T follicular helper cell (primary cell): ENCODE measurements around the gene RASAL2.

Experiments
- DNase-seq: peaks from one replicate; pipeline ENCODE4 v3.0.0-alpha.2; 2020; ENCODE audit warnings: low read depth

RASAL2 gene

DNA sequence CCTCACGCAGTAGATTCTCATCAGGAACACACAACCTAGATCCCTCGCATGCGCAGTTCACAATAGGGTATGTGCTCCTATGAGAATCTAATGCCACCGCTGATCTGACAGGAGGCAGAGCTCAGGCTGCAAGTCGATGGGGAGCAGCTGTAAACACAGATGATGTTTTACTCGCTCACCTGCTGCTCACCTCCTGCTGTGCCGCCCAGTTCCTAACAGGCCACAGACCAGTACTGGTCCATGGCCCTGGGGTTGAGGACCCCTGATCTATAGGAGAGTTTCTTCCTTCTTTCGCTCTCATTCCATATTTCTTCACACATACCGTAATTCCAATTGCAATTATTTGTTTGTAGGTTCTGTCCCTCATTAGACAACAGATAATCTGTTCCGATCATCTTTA is 299.5 kb downstream of the RASAL2 start:
- DNase-seq, result no peak

DNA sequence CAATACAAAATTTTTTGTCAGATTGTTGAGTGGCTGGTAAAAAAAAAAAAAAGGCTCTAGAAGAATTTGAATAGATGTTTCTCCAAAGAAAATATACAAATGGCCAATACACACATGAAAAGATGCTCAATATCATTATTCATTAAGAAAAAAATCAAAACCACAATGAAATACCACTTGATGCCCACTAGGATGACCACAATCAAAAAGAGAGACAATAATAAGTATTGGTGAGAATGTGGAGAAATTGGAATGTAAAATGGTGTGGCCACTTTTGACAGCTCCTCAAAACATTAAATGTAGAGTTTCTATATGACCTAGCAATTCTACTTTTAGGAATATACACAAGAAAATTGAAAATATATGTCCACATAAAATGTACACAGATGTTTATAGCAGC is 302.9 kb downstream of the RASAL2 start:
- DNase-seq, result no peak

DNA sequence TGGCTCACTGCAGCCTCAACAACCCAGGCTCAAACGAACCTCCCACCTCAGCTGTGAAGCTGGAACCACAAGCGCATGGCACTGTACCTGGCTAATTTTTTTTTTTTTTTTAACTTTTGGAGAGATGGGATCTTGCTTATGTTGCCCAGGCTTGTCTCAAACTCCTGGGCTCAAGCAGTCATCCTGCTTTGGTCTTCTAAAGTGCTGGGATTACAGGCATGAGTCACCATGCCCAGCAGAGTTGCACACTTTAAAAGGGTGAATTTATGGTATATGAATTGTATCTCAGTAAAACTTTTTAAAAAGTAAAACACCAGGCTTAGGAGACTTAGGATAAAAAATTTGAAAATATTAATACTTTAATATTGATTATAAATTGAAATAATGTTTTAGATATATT is 303.8 kb downstream of the RASAL2 start:
- DNase-seq, result no peak

DNA sequence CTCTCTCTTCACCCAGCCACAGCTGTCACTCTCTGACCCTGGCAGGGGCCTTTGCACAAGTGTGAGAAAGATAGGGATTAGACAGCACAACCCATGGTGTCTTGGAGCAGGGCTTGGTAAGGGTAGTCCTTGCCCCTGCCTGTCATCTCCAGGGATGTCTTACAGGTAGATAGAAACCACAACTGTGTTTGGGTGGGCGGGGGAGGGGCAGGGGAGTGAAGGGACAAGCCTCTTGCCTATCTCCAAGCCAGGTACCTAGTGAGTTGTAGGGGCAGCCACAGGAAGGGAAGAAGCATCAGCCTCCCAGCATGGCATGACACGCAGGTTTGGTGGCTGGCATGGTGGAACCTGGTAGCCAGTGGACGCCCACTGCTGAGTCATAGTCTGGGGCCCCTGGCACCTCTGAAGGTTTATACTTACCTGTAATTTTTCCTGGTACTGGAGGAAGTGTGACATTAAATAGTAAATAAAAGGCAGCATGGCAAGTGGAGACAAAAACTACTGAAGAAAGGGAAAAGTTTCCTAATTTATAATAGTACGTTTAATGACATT is 305.3 kb downstream of the RASAL2 start:
- DNase-seq, result no peak

DNA sequence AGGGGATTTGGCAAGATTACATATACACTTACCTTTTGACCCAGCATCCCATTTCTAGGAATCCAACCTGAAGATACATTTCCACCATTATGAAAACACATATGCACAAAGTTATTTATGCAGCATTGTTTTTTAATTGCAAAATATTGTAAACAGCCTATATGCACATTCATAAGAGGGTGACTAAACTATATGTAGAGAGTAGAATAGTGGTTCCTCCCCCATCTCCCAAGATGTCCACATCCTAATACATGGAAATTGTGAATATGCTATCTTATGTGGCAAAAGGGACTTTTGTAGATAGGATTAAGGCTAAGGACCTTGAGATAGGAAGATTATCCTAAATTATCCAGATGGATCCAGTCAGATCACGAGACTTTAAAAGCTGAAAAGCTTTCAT is 311.2 kb downstream of the RASAL2 start:
- no peak for DNase-seq

DNA sequence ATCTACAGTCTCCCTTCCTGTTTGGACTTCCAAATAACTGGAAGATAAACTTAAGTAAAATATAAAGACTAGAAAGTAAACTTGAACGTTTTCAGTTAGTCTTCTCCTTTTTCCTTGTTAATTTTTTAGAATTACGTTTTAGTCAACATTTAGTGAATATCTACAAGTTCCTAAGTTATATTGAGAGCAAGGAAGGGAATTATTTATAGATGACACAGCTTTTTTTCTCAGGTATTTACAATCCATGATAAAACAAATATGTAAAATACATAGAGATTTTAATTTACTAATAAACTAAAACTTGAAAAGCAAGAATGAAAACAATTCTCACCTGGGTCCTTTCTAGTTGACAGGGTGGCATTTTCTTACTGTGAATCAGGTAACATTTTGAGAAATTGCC is 313.3 kb downstream of the RASAL2 start:
- DNase-seq, result no peak

DNA sequence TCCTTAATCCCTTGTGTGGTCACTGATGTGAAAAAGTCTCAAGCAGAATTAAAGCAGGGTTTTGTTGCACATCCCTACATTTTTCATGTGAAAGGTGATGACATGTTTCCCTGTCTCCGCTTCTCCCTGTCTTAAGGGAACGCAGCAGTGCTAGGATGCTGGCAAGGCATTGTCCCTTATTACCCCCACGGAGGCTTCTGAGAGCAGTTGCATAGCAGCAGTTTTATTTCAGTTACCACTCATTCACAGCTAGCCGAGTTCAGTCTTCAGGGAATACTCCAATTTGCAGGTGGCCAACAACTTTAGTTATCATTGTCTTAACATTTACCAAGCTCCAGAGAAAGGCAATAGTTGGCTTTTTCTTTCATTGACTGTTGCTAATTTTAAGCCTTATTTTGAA is 313.8 kb downstream of the RASAL2 start:
- no peak for DNase-seq

DNA sequence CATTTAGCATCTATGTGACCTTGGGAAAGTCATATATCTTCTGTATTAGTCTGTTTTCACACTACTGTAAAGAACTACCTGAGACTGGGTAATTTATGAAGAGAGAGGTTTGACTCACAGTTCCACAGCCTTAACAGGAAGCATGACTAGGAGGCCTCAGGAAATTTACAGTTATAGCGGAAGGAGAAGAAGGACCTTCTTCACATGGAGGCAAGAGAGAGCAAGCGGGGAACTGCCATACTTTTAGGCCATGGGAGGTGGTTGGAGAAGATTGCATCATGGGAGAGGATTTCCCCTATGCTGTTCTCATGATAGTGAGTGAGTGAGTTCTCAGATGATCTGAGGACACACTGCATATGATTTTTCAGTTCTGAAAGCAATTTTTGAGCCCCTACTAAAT is 315.0 kb downstream of the RASAL2 start:
- DNase-seq, result no peak

DNA sequence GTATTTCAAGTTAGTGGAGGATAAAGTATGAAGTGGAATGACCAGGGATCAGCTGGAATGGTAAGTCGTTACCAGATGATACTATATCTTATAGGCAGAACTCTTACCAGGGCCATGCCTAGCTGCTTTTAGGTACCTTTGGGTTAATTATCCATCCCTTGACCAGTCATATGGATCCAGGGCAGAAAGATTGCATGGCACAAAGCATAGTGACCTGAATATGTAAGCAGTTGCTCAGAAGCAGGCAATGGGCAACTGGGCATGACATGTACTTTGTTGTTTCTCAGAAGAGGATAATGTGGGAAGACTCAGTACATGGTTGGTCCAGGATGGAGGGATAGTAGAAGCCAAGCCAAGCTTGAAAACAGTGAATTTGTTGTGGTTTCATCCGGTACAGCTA is 315.6 kb downstream of the RASAL2 start:
- no peak for DNase-seq

DNA sequence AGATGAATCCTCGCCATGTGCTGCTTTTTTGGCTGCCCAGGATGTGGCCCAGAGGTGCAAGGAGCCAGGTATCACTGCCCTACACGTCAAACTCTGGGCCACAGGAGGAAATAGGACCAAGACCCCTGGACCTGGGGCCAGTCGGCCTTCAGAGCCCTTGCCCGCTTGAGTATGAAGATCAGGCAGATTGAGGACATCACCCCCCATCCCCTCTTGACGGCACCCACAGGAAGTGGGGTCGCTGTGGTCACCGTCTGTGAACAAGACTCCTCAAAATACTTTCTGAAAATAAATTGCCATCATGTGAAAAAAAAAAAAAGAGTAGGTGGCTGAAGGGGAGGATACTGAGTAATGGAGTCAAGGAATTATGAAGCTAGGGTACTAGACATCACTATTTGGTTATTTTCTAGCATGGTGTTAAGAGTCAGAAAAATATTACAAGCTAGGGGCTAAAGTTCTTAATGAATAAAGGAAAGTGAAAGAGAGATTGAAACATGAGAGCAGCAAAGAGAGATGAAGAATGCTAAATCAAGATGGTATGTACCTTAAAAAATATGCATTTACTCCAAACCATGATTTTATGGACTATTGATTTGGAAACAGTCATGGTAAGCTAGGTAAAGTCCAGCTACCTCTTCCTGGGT is 318.0 kb downstream of the RASAL2 start:
- DNase-seq, result no peak

DNA sequence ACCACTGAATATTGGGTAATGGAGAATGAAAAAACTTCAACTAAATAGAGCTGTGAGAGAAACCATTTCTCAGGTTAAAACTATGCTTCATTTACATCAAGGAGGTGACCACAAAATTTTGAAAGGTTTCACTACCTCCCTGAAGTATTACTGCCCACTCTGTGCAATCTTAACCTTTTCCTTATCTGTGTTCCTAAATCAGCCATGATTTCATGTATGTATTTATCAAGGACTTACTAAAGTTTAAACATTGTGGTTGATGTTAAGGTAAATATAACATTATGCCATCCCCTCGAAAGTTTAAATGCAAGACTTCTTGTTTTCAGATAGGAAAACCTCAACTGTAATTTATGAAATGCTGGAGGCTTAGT is 318.5 kb downstream of the RASAL2 start:
- DNase-seq, result no peak

DNA sequence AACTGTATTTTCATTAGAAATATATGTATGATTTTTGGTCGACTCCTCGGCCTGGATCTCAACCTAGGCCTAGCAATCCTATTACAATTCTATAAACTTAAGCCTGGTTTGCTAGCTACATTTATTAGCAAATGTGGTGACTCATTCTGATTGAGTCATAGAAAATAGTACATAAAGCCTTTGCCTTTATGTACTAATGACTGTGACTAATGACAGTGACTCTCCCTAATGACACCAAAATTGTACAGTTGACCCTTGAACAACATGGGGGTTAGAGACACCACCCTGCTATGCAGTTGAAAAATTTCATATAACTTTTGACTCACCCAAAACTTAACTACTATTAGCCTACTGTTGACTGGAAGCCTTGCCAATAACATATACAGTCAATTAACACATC is 324.0 kb downstream of the RASAL2 start:
- no peak for DNase-seq

DNA sequence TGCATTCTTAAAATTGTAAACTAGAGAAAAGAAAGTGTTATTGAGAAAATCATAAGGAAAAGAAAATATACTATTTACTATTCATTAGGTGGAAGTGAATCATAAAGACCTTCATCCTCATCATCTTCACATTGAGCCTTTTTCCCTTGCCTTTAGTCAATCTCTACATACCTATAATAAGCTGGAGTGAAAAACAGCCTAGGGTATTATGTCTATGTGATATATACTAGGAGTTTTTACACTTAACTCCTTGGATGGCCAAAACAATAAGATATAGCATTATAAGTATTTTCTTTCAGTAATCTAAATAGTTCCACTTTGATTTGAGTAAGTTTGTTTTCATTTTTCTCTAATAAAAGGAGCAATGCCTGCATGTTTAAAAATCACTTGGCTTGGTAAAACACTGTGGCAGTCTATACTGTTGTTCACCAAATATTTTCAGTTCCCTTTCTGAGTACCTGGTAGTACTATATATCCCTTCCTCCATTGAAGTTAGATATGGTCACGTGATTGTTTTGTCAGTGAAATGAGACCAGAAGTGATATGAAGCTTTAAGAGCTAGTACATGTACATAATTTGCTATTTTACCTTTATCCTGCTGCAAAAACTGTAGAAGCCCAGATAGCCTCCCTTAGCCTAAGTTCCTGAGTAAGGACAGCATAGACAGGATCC is 324.5 kb downstream of the RASAL2 start:
- DNase-seq, result no peak

DNA sequence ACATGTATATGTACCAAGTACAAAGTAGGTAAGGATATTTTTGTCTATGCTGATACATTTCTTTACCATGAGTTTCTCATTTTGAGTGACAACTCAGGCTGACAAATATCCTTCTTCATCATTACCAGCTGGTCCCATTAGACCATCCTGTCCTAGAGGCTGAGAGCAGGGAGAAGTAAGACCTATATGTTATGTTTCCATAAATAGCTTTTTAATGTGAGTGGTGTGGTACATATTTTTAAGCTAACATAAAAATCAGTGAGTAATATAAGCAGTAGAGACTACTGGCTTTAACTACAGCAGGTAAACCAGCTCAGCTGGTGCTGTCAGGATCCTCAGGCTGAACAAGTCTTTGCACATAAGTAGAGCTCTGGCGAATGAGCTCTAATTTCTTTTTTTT is 340.5 kb downstream of the RASAL2 start:
- no peak for DNase-seq

DNA sequence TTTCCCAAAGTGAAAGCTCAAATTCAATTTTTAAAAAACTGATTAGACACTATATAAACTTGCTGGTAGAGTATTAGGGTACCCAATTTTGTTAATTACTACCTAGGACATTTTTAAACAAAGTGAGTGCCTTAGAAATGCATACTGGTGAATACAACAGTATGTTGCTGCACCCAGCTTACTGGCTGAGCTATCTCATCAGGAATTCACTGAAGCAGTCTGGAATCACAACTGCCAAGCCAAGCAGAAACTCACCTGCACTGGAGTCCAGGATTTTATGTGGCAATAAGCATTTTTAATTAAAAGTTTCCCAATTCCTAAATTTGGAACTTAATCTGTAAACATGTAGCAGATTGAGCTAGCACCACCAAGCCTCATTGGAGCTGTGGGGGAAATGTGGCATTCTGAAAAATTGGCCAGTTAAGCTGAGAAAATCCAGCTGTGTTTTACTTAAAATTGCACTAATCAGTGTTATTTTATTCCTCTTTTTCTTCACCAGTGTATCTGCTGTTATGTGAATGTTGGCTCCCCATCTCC is 341.1 kb downstream of the RASAL2 start:
- no peak for DNase-seq

DNA sequence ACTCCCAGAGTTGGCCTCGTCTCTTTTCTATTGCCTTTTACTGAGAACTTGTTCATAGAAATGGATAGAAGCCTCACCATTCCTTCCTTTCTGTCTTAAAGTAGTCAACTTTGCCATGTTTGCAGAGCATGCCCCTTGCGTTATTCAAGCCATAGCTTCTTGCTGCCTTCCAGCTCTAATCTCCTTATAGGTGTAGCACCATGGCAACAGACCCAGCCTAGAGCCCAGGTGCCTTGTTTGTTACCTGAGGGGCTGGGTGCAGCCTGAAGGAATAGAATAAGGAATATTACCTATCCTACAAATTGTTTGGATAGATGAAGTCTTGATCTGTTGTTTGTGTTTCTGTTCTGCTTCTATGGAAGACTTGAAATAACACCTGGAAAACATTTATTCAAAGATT is 343.0 kb downstream of the RASAL2 start:
- DNase-seq, result no peak

DNA sequence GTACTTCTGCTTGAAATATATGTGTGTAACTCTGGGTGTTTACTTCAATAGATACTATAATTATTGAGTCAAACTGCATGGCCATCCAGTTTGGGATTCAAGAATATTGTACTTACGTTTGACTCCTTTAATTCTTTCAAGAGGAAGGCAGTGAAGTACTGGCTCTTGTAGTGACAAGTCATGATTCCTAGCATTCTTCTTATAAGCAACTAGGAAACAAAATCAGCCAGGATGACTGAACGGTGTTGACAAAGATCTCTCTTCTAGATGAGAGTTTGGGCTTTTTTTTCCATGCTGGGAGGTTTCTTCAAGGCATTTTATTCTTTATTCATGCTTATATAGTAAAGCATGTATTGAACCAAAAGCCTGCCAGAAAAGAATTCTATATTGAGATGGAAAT is 344.5 kb downstream of the RASAL2 start:
- DNase-seq, result no peak

DNA sequence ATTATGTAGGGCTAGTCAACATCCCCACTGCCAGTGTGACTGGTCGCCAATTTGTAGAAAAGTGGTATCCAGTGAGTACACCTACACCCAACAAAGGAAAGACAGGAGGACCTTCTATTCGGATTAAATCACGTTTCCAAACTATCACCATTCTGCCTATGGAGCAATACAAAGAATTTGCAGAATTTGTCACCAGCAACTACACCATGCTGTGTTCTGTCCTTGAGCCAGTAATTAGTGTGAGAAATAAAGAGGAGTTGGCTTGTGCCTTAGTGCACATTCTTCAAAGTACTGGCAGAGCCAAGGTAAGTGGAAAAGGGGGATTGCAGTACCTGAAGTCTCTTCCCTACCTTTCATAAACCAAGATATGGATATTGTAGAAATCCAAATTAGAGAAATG is 349.0 kb downstream of the RASAL2 start:
- DNase-seq, result no peak

DNA sequence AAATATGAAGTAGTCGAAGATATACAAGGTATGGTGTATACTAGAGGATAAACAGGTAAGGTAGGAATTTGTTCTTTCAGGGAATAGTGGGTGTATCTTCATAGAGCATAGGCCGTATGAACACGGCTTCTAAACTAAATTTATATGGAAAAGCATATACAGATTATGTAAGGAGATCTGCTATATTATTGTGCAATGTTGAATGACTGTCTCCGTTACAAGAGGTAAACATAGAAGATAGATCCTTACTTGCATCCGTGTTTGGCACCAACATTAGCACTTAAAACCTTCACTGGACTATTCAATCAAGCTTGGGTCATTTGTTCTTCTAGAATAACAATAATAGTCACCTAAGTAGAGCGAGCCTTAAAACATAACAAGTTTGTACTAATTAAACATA is 357.0 kb downstream of the RASAL2 start:
- DNase-seq, result no peak

DNA sequence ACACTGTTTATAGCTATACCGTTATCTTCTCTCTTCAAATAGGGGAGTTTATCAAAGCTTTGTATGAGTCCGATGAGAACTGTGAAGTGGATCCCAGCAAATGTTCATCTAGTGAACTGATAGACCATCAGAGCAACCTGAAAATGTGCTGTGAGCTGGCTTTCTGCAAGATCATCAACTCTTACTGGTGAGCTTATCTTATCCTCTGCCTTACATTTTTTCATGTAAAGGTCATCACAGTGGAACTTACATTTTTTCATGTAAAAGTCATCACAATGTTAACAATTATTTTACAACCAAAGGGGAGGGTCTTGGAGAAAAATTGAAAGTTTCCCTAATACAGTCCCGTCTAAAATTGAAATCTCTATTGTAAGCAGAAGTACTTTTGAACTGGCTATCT is 357.6 kb downstream of the RASAL2 start:
- DNase-seq, result no peak

DNA sequence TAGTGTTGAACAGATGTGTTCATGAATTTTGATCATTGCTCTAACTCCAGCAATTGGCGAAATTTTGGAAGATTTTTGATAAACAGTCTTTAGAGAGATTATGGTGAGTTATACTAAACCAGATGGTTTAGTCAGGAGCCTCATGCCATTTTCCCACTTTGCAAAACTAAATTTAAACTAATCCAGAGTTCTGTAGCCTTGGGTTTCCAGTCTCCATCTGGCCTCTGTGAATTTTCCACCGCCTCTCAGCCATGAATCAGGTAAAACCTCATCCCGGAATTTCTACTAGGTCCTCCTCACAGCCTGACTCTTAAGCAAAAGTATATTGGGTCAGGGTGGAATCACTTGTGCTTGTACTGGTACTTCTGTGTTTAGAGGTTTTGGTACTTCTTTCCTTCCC is 358.1 kb downstream of the RASAL2 start:
- DNase-seq, result no peak

DNA sequence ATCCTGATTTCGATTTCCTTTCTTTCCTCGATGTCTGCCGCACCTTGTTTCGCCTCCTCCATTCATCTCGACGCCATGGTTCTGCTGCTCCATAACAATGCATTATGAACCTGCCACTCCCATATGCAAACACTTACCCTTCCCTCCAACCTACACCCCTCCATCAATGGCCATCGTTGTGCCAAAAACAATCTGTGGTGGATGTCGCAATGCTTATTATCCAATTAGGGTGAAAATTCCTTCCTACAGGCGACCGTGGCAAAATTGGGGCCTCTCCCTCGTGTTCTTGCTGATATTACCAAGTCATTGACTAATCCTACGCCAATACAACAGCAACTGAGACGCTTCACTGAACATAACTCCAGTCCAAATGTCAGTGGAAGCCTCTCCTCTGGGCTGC is 362.6 kb downstream of the RASAL2 start:
- no peak for DNase-seq

DNA sequence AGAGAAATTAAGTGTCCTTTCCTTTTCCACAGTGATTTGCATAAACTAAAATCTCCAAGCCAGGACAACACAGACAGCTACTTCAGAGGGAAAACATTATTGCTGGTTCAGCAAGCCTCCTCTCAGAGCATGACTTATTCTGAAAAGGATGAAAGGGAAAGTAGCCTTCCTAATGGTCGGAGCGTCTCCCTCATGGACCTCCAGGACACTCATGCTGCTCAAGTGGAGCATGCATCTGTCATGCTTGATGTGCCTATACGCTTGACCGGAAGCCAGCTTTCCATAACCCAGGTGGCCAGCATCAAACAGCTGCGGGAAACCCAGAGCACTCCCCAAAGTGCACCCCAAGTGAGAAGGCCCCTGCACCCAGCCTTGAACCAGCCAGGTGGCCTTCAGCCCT is 363.7 kb downstream of the RASAL2 start:
- DNase-seq, result no peak

DNA sequence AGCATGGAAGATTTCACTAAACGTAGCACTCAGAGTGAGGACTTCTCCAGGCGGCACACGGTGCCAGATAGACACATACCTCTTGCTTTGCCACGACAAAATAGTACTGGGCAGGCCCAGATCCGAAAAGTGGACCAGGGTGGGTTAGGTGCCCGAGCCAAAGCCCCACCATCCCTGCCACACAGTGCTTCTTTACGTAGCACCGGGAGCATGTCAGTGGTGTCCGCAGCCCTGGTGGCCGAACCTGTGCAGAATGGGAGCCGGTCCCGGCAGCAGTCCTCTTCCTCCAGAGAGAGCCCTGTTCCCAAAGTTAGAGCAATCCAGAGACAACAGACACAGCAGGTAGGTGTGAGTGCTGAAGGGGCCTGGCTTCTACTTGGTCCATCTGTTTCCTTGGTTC is 364.3 kb downstream of the RASAL2 start:
- DNase-seq, result no peak
